ENCODE measurements around the gene TBRG4.

- TF ChIP-seq POLR2AphosphoS5 (IDR thresholded peaks at IDR 0.05) (no peak), CTCF (IDR thresholded peaks at IDR 0.05) (no peak), EP300 (IDR thresholded peaks at IDR 0.05) (no peak)
Observed at GRCh38 chr7:45126920-45127319, 15.4 kb upstream of the TBRG4 start.
